HG02571 (cell line): ENCODE data around the gene ZNF121.
"Not testable (repeated sequence)": the region's sequence is repeated elsewhere in the genome, so short reads cannot be mapped to it uniquely, and the experiment has no call there.

ENCODE experiments used
- ATAC-seq: cut with Tn5 transposase; IDR thresholded peaks from one replicate; pipeline ENCODE4 v1.9.1; 2021; ENCODE audit warnings: mild to moderate bottlenecking, moderate library complexity; ENCODE audit not compliant: unreplicated experiment

Gene ZNF121

GRCh38 chr19:9584073-9584833 is at the start of gene ZNF121:
TSS of gene ZNF121 (minus strand) at chr19:9584504. CDS start at chr19:9568097, 16,407 bp downstream.
- ATAC-seq: peak; percentile 75

GRCh38 chr19:9627856-9628255 is 43.6 kb upstream of the ZNF121 start:
- ATAC-seq: no peak

- no peak for ATAC-seq
Observed at GRCh38 chr19:9622531-9622930, 38.2 kb upstream of the ZNF121 start.

- peak; percentile 75 for ATAC-seq
Observed at GRCh38 chr19:9621156-9622037, 37.1 kb upstream of the ZNF121 start, which contains the start of gene ZNF561. TSS of gene ZNF561 (minus strand) at chr19:9621232. CDS start at chr19:9619456, 1,776 bp downstream.

- no peak for ATAC-seq
Observed at GRCh38 chr19:9620842-9621155, 36.5 kb upstream of the ZNF121 start.

GRCh38 chr19:9615844-9616243 is 31.5 kb upstream of the ZNF121 start:
- ATAC-seq: no peak

- ATAC-seq: no peak
Observed at GRCh38 chr19:9610484-9611113, 26.3 kb upstream of the ZNF121 start.

GRCh38 chr19:9608912-9609311 is 24.6 kb upstream of the ZNF121 start:
- ATAC-seq: no peak

- no peak for ATAC-seq
Observed at GRCh38 chr19:9597027-9597426, 12.7 kb upstream of the ZNF121 start.

GRCh38 chr19:9586764-9587163 is 2.5 kb upstream of the ZNF121 start:
- no peak for ATAC-seq

- ATAC-seq: not testable (repeated sequence)
Observed at GRCh38 chr19:9582081-9582725, 2.1 kb downstream of the ZNF121 start.

- no peak for ATAC-seq
Observed at GRCh38 chr19:9580728-9581127, 3.6 kb downstream of the ZNF121 start.

GRCh38 chr19:9570255-9570654 is 14.0 kb downstream of the ZNF121 start:
- ATAC-seq: no peak

GRCh38 chr19:9566729-9567128 is 17.6 kb downstream of the ZNF121 start:
- ATAC-seq: no peak

- no peak for ATAC-seq
Observed at GRCh38 chr19:9565900-9566705, 18.2 kb downstream of the ZNF121 start.

GRCh38 chr19:9552536-9553274 is 31.6 kb downstream of the ZNF121 start:
- ATAC-seq: no peak

GRCh38 chr19:9547870-9548269 is 36.4 kb downstream of the ZNF121 start:
- no peak for ATAC-seq

GRCh38 chr19:9541281-9541680 is 43.0 kb downstream of the ZNF121 start:
- ATAC-seq: not testable (repeated sequence)

GRCh38 chr19:9539921-9540320 is 44.4 kb downstream of the ZNF121 start:
- ATAC-seq: not testable (repeated sequence)
